Left ventricle myocardium inferior (tissue), 1 donor: ENCODE measurements around the gene SOX6. TPM values are rescaled to one million over a fixed set of nuclear protein-coding genes. Genes with fewer than 3 reads are reported as not detected.
A peak's percentile ranks its signal among the peaks of the same experiment; 100 is the strongest.
"Not testable (repeated sequence)": the region's sequence is repeated elsewhere in the genome, so short reads cannot be mapped to it uniquely, and the experiment has no call there.

Experiments
- DNase-seq: peaks from one replicate; pipeline ENCODE4 v3.0.0-alpha.2; 2020
- H3K27ac ChIP-seq: fragments of 200-600 bp; replicated peaks from 2 replicates; pipeline ENCODE4 v1.8.0; 2021
- H3K27me3 ChIP-seq: fragments of 200-600 bp; 2 replicates; pipeline ENCODE4 v1.8.0; 2021; ENCODE audit warnings: low read depth
- H3K36me3 ChIP-seq: fragments of 200-600 bp; 2 replicates; pipeline ENCODE4 v1.8.0; 2021
- H3K4me1 ChIP-seq: fragments of 200-600 bp; 2 replicates; pipeline ENCODE4 v1.8.0; 2021
- H3K4me3 ChIP-seq: fragments of 200-600 bp; 2 replicates; pipeline ENCODE4 v1.8.0; 2021; ENCODE audit warnings: mild to moderate bottlenecking, moderate library complexity
- H3K9me3 ChIP-seq: fragments of 200-600 bp; replicated peaks from 2 replicates; pipeline ENCODE4 v1.8.0; 2021
- CTCF ChIP-seq: fragments of 200-600 bp; IDR thresholded peaks from 2 replicates; pipeline ENCODE4 v1.8.0; 2021; ENCODE audit warnings: antibody characterized with exemption, mild to moderate bottlenecking, borderline replicate concordance
- intact Hi-C: fragments of 100-400 bp; cut with micrococcal nuclease; formaldehyde crosslinking; loops from one replicate; pipeline ENCODE4 v1.11.0; 2022
- total RNA-seq: library from RNA; stranded (reverse); fragmentation: NEBNext Ultra II Directional; extraction: Animal tissue kit (Norgen Biotek cat#: 25700); gene quantifications from one replicate; pipeline ENCODE4 v1.2.1, GENCODE V29; 2021
- donor health status: DM: no; HTN: yes; CAD: no; lungs with severe emphysema.

SOX6 gene
- total RNA-seq, 1 donor from 2014 or later: 20.2 TPM

- no peak overlapping the region for H3K27ac ChIP-seq
- no peaks in the 10 kb centered on the region for H3K27me3 ChIP-seq
- H3K36me3 ChIP-seq: no peaks in the 10 kb centered on the region
- H3K4me3 ChIP-seq: no peak overlapping the region
- H3K4me1 ChIP-seq: no peaks in the 10 kb centered on the region
- no peak for DNase-seq
- intact Hi-C loops: no loop called here
- H3K9me3 ChIP-seq: peaks cover 4% of the 10 kb centered on the region
- TF ChIP-seq CTCF: no peak
These were observed 428.5 kb downstream of the SOX6 start for GRCh38 chr11:15927864-15928217.

- TF ChIP-seq CTCF: no peak
- DNase-seq: no peak
- Histone ChIP-seq H3K4me1 (no peaks in the 10 kb centered on the region), H3K27ac (no peak overlapping the region), H3K4me3 (no peak overlapping the region), H3K9me3 (peaks cover 4% of the 10 kb centered on the region), H3K36me3 (no peaks in the 10 kb centered on the region), H3K27me3 (no peaks in the 10 kb centered on the region)
- intact Hi-C loops: no loop called here
These were observed 429.0 kb downstream of the SOX6 start for GRCh38 chr11:15927196-15927863.

GRCh38 chr11:15926071-15926470 lies 430.3 kb downstream of the SOX6 start:
- Histone ChIP-seq H3K36me3 (no peaks in the 10 kb centered on the region), H3K9me3 (no peaks in the 10 kb centered on the region), H3K27ac (no peak overlapping the region), H3K4me3 (no peak overlapping the region), H3K4me1 (peaks cover 3% of the 10 kb centered on the region), H3K27me3 (no peaks in the 10 kb centered on the region)
- no peak for DNase-seq
- TF ChIP-seq CTCF: no peak
- intact Hi-C loops: no loop called here

- no peaks in the 10 kb centered on the region for H3K27me3 ChIP-seq
- no peak overlapping the region for H3K4me3 ChIP-seq
- no peaks in the 10 kb centered on the region for H3K9me3 ChIP-seq
- H3K27ac ChIP-seq: no peak overlapping the region
- no peak for TF ChIP-seq CTCF
- H3K4me1 ChIP-seq: peaks cover 6% of the 10 kb centered on the region
- no peak for DNase-seq
- intact Hi-C loops: no loop called here
- no peaks in the 10 kb centered on the region for H3K36me3 ChIP-seq
These were observed 433.2 kb downstream of the SOX6 start for GRCh38 chr11:15923183-15923582.

GRCh38 chr11:15922745-15923144 lies 433.6 kb downstream of the SOX6 start:
- H3K36me3 ChIP-seq, DNase-seq, intact Hi-C loops, H3K4me3 ChIP-seq, H3K27ac ChIP-seq, H3K4me1 ChIP-seq, H3K9me3 ChIP-seq, H3K27me3 ChIP-seq: not testable (repeated sequence)

- no peak overlapping the region for H3K27ac ChIP-seq
- H3K27me3 ChIP-seq: no peaks in the 10 kb centered on the region
- intact Hi-C loops: no loop called here
- H3K9me3 ChIP-seq: no peaks in the 10 kb centered on the region
- peak; percentile 46 for DNase-seq
- H3K4me1 ChIP-seq: peaks cover 6% of the 10 kb centered on the region
- no peaks in the 10 kb centered on the region for H3K36me3 ChIP-seq
- H3K4me3 ChIP-seq: no peak overlapping the region
- no peak for TF ChIP-seq CTCF
These were observed 435.3 kb downstream of the SOX6 start for GRCh38 chr11:15920856-15921629.
